Esophagus (tissue), 2 donors: ENCODE results near the gene TBC1D12. TPM values are rescaled to one million over a fixed set of nuclear protein-coding genes. Genes with fewer than 3 reads are reported as not detected.
A peak's percentile ranks its signal among the peaks of the same experiment; 100 is the strongest.

Source experiments
- H3K27ac ChIP-seq, 2 donors: one replicate each; pipeline ENCODE4 v1.5.1; 2013; ENCODE audit warnings: low read depth in 2 of 2, mild to moderate bottlenecking in 2 of 2, inconsistent platforms in 1 of 2, low read length in 1 of 2, moderate library complexity in 1 of 2
- H3K27me3 ChIP-seq, 2 donors: one replicate each; pipeline ENCODE4 v1.6.1; 2013; ENCODE audit warnings: low read length in 2 of 2, control low read depth in 1 of 2, mild to moderate bottlenecking in 1 of 2; ENCODE audit not compliant: insufficient read depth in 2 of 2, control insufficient read depth in 1 of 2
- H3K36me3 ChIP-seq, 2 donors: one replicate each; pipeline ENCODE4 v1.6.1; 2013; ENCODE audit warnings: low read length in 1 of 2; ENCODE audit not compliant: control insufficient read depth in 2 of 2, insufficient read depth in 2 of 2
- H3K4me1 ChIP-seq, 2 donors: one replicate each; pipeline ENCODE4 v1.6.1; 2013; ENCODE audit warnings: low read length in 1 of 2; ENCODE audit not compliant: control insufficient read depth in 2 of 2, insufficient read depth in 2 of 2
- H3K4me3 ChIP-seq, 2 donors: one replicate each; pipeline ENCODE4 v1.5.1; 2013; ENCODE audit warnings: low read length in 2 of 2, mild to moderate bottlenecking in 2 of 2, low read depth in 1 of 2, moderate library complexity in 1 of 2
- H3K9me3 ChIP-seq, 2 donors: one replicate each; pipeline ENCODE4 v1.6.1; 2013; ENCODE audit warnings: mild to moderate bottlenecking in 2 of 2, low read depth in 1 of 2, low read length in 1 of 2, moderate library complexity in 1 of 2; ENCODE audit not compliant: control insufficient read depth in 2 of 2, insufficient read depth in 1 of 2
- WGBS, 2 donors: extraction: QIAGEN DNeasy Blood & Tissue Kit; methylation state at CpG; one replicate each; pipeline ENCODE4 v1.1.7; 2013; 5-methylcytosine and 5-hydroxymethylcytosine counted together
- polyA plus RNA-seq, 2 donors: library from polyadenylated mRNA; stranded (reverse); fragments of 200-250 nt; gene quantifications; one replicate each; pipeline ENCODE4 v1.2.3, GENCODE V29; 2013
- donor health status: healthy with polysubstance abuse.
- donor health status: Bipolar disorder and iron deficiency.

TBC1D12 gene
- polyA plus RNA-seq, 2 donors: 4.0 to 9.1 TPM

GRCh38 chr10:94403380-94404213 lies 1.3 kb downstream of the TBC1D12 start:
- H3K9me3 ChIP-seq: no peaks in the 10 kb centered on the region
- no peaks in the 10 kb centered on the region for H3K27me3 ChIP-seq
- no peaks in the 10 kb centered on the region for H3K36me3 ChIP-seq
- 0 to 1% methylated on average over 45 to 51 of the region's 51 CpGs for WGBS, 2 donors
- peak overlapping the region; percentile 92 for H3K27ac ChIP-seq
- H3K4me1 ChIP-seq: no peaks in the 10 kb centered on the region
- H3K4me3 ChIP-seq: peak overlapping the region; percentile 86 to 91

- Histone ChIP-seq H3K9me3 (no peaks in the 10 kb centered on the region), H3K4me1 (no peaks in the 10 kb centered on the region), H3K27ac (no peak overlapping the region), H3K27me3 (no peaks in the 10 kb centered on the region), H3K4me3 (no peak overlapping the region), H3K36me3 (no peaks in the 10 kb centered on the region)
Observed at GRCh38 chr10:94405406-94405805, 3.1 kb downstream of the TBC1D12 start.

DNA sequence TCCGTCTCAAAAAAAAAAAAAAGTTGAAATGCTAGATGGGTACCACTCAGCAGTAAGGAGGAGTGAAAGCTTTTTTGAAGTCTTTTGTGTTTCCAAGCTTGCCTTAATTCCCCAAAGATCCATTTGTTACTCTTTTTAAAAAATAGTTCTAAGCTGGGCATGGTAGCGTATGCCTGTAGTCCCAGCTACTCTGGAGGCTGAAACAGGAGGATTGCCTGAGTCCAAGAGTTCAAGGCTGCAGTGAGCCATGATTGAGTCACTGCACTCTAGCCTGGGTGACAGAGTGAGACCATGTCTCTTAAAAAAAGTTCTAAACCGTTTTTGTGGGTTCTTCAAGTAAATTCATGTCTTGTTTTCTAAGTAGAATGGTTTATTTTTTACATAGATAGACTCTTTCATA lies 5.3 kb downstream of the TBC1D12 start:
- no peak overlapping the region for H3K4me3 ChIP-seq
- no peaks in the 10 kb centered on the region for H3K4me1 ChIP-seq
- no peaks in the 10 kb centered on the region for H3K9me3 ChIP-seq
- WGBS, 2 donors: 79 to 80% methylated on average over 3 of the region's 3 CpGs
- H3K36me3 ChIP-seq: no peaks in the 10 kb centered on the region
- no peak overlapping the region for H3K27ac ChIP-seq
- H3K27me3 ChIP-seq: no peaks in the 10 kb centered on the region

- WGBS, 2 donors: 76 to 77% methylated on average over 7 of the region's 7 CpGs
- Histone ChIP-seq H3K27ac (no peak overlapping the region), H3K27me3 (no peaks in the 10 kb centered on the region), H3K36me3 (no peaks in the 10 kb centered on the region), H3K4me1 (no peaks in the 10 kb centered on the region), H3K9me3 (no peaks in the 10 kb centered on the region), H3K4me3 (no peak overlapping the region)
Observed at GRCh38 chr10:94409021-94409657, 6.8 kb downstream of the TBC1D12 start.

DNA sequence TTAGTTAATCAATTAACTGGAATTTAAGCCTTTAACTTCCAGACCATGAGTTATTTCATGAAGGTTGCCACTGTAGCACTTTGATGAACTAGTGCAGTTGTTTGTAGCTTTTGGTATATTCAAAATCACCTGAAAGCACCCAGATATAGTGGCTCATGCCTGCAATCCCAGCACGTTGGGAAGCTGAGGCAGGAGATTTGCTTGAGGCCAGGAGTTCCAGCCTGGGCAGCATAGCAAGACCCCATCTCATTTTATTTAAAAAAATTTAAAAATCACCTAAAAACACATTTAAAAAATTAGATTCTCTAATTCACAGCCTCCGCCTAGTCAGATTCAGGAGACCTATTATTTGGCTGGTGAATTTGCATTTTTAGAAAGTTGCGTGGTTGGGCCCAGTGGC lies 9.0 kb downstream of the TBC1D12 start:
- H3K27ac ChIP-seq: no peak overlapping the region
- whole genome bisulfite sequencing, 2 donors: 94 to 97% methylated on average over 3 of the region's 3 CpGs
- H3K4me3 ChIP-seq: no peak overlapping the region
- H3K4me1 ChIP-seq: no peaks in the 10 kb centered on the region
- no peaks in the 10 kb centered on the region for H3K9me3 ChIP-seq
- H3K27me3 ChIP-seq: no peaks in the 10 kb centered on the region
- H3K36me3 ChIP-seq: no peaks in the 10 kb centered on the region

- WGBS, 2 donors: 68 to 73% methylated on average over 3 of the region's 3 CpGs
Observed at GRCh38 chr10:94412449-94412848, 10.1 kb downstream of the TBC1D12 start.

DNA sequence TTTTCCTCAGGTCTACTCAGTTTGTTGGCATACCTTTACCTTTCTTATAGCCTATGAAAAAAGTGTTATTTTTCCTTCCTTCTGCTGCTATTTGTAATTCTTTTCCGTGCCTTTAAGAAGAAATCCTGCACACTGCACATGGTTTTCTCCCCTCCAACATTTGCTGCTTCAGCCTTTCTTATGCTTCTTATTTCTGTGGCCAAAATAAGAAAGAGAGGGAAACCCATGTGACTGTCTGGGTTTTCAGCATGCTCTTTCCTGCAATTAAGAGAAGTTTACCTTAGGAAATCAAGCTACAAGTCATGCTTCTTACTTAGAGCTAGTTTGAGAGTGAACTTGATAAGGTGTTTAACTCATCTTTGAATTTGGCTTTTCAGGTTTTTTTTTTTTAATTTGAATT lies 11.0 kb downstream of the TBC1D12 start:
- H3K4me1 ChIP-seq: no peaks in the 10 kb centered on the region
- H3K27ac ChIP-seq: no peak overlapping the region
- H3K36me3 ChIP-seq: no peaks in the 10 kb centered on the region
- H3K9me3 ChIP-seq: no peaks in the 10 kb centered on the region
- no peaks in the 10 kb centered on the region for H3K27me3 ChIP-seq
- H3K4me3 ChIP-seq: no peak overlapping the region
- 70% methylated on average over 1 of the region's 1 CpG for WGBS, 2 donors

More at GRCh38 chr10:94412449-94412848, 10.1 kb downstream of the TBC1D12 start:
- H3K36me3 ChIP-seq: no peaks in the 10 kb centered on the region
- no peaks in the 10 kb centered on the region for H3K4me1 ChIP-seq
- no peak overlapping the region for H3K27ac ChIP-seq
- no peaks in the 10 kb centered on the region for H3K27me3 ChIP-seq
- H3K4me3 ChIP-seq: no peak overlapping the region
- no peaks in the 10 kb centered on the region for H3K9me3 ChIP-seq

DNA sequence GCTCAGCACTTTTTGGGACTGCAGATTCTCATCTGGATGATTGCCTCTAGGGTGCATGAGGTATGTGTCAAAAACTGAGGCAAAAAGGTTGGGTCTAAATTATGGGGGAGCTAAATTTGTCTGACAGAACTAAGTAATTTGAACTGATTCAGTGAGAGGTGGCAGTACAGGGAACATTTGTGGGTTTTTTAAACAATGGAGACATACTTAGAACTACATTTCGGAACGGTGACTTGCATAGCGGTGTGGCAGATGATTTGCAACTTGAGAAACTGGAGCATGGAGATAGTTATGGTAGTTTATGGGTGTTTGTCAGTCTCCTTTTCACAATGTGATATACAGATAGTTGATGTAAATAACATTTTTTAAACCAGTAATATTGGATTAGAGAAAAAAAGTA lies 14.6 kb downstream of the TBC1D12 start:
- H3K9me3 ChIP-seq: no peaks in the 10 kb centered on the region
- H3K27ac ChIP-seq: no peak overlapping the region
- no peaks in the 10 kb centered on the region for H3K4me1 ChIP-seq
- WGBS, 2 donors: 88% methylated on average over 3 of the region's 3 CpGs
- no peaks in the 10 kb centered on the region for H3K36me3 ChIP-seq
- H3K4me3 ChIP-seq: no peak overlapping the region
- H3K27me3 ChIP-seq: no peaks in the 10 kb centered on the region

DNA sequence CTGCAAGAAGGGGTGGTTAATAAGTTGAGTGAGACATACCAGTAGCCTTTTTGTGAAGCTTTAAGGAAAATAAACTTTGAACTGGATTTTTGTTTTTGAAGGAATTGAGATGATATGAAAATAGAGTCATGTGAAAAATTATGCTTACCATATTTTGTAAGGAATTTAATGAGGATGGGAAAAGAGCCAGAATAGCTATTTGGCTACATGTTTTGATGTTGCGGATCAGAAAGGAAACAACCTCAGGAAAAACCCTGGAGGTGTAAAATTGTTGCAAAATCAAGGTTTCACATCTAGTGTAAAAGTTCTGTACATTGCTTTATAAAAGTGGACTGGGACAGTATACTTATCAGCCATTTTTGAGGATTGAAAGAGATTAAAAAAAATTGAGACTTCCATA lies 15.0 kb downstream of the TBC1D12 start:
- WGBS, 2 donors: 51 to 69% methylated on average over 1 of the region's 1 CpG
- Histone ChIP-seq H3K4me3 (no peak overlapping the region), H3K9me3 (no peaks in the 10 kb centered on the region), H3K27ac (no peak overlapping the region), H3K4me1 (no peaks in the 10 kb centered on the region), H3K36me3 (no peaks in the 10 kb centered on the region), H3K27me3 (no peaks in the 10 kb centered on the region)

- Histone ChIP-seq H3K4me3 (no peak overlapping the region), H3K4me1 (no peaks in the 10 kb centered on the region), H3K27me3 (no peaks in the 10 kb centered on the region), H3K36me3 (no peaks in the 10 kb centered on the region), H3K9me3 (no peaks in the 10 kb centered on the region), H3K27ac (no peak overlapping the region)
- 94 to 96% methylated on average over 5 of the region's 5 CpGs for WGBS, 2 donors
Observed at GRCh38 chr10:94420516-94420915, 18.2 kb downstream of the TBC1D12 start.
